Heart left ventricle (tissue), 16 donors: ENCODE measurements around the gene RPL38. TPM values are rescaled to one million over a fixed set of nuclear protein-coding genes. Genes with fewer than 3 reads are reported as not detected.

Experiments used
- ATAC-seq, 4 donors: fragments of 200-7000 bp; cut with Tn5 transposase; one replicate each; pipeline ENCODE4 v1.9.1; 2020 to 2022; ENCODE audit warnings: moderate library complexity in 4 of 4, mild to moderate bottlenecking in 3 of 4, moderate number of reproducible peaks in 1 of 4
- DNase-seq, 5 donors: peaks; one replicate each; pipeline ENCODE4 v3.0.0-alpha.2; 2020
- H3K27ac ChIP-seq, 12 donors: fragments of 200-600 bp; sonication (generic) in 4 of 12; one replicate each; pipeline versions ENCODE4 v1.5.0 to v1.8.0; 2016 to 2022; ENCODE audit warnings: mild to moderate bottlenecking in 2 of 12
- H3K27me3 ChIP-seq, 9 donors: fragments of 200-600 bp; sonication (generic) in 2 of 9; one replicate each; pipeline versions ENCODE4 v1.5.1 to v1.8.0; 2016 to 2022; ENCODE audit warnings: mild to moderate bottlenecking in 3 of 9
- H3K36me3 ChIP-seq, 9 donors: fragments of 200-600 bp; sonication (generic) in 2 of 9; one replicate each; pipeline versions ENCODE4 v1.5.0 to v1.8.0; 2018 to 2022; ENCODE audit warnings: mild to moderate bottlenecking in 2 of 9
- H3K4me1 ChIP-seq, 12 donors: fragments of 200-600 bp; sonication (generic) in 4 of 12; one replicate each; pipeline versions ENCODE4 v1.5.0 to v1.8.0; 2016 to 2022; ENCODE audit warnings: mild to moderate bottlenecking in 3 of 12
- H3K4me3 ChIP-seq, 12 donors: fragments of 200-600 bp; sonication (generic) in 4 of 12; one replicate each; pipeline versions ENCODE4 v1.5.0 to v1.8.0; 2017 to 2022; ENCODE audit warnings: mild to moderate bottlenecking in 9 of 12, moderate library complexity in 4 of 12
- H3K9me3 ChIP-seq, 12 donors: fragments of 200-600 bp; sonication (generic) in 4 of 12; one replicate each; pipeline versions ENCODE4 v1.5.0 to v1.8.0; 2016 to 2022; ENCODE audit warnings: mild to moderate bottlenecking in 1 of 12
- CTCF ChIP-seq, 12 donors: fragments of 200-600 bp; sonication (generic) in 4 of 12; IDR thresholded peaks; one replicate each; pipeline versions ENCODE4 v1.5.0 to v1.8.0; 2018 to 2022; ENCODE audit warnings: antibody characterized with exemption in 12 of 12, mild to moderate bottlenecking in 5 of 12
- POLR2A ChIP-seq, 2 donors: fragments of 450-650 bp; IDR thresholded peaks; one replicate each; pipeline ENCODE4 v1.6.1; 2017; ENCODE audit warnings: antibody characterized with exemption in 2 of 2, mild to moderate bottlenecking in 2 of 2, moderate library complexity in 2 of 2
- WGBS, 4 donors: extraction: QIAGEN DNeasy Blood & Tissue Kit in 2 of 4; methylation state at CpG; one replicate each; pipeline versions ENCODE4 v1.1.5 to v1.1.7; 2013 to 2018; 5-methylcytosine and 5-hydroxymethylcytosine counted together
- intact Hi-C, 10 donors: fragments of 100-400 bp; cut with DNase I; formaldehyde crosslinking; loops; one replicate each; pipeline versions ENCODE4 v1.11.1 to v1.14.2; 2022
- polyA plus RNA-seq, 2 donors: library from polyadenylated mRNA; stranded (reverse); fragments of 200-250 nt; gene quantifications; one replicate each; pipeline ENCODE4 v1.2.3, GENCODE V29; 2013
- total RNA-seq, 9 donors: library from RNA; depleted of rRNA in 2 of 9; stranded (reverse); fragments of >200 nt in 2 of 9; fragmentation: NEBNext Ultra II Directional in 3 of 9; extraction: Animal tissue kit (Norgen Biotek cat#: 25700) in 3 of 9; gene quantifications; one replicate each; pipeline versions ENCODE4 v1.1.0 to v1.2.4, GENCODE V29; 2016 to 2023
- donor health status: ischemic (EF 13 %, LVEDD 7.1; RV severe dilation, severe dysfunction).
- donor health status: healthy with polysubstance abuse.
- donor health status: DM: no; HTN: yes; CAD: no.
- donor health status: DM: no; HTN: no; CAD: no.
- donor health status: ischemic (EF 25% LVEDD 6.9; RV normal size, moderate dysfunction).
- donor health status: ischemic (EF 25% LVEDD 5.7; RV mildly dilated, moderate dysfunction).
- donor health status: healthy.
- donor health status: DM: yes; HTN: yes; CAD: no.
- donor health status: ischemic (EF 35%, LVEDD 5.7; RV mildly dilated, moderate dysfunction).
- donor health status: nonischemic (EF 11% LVEDD 7.7; RV severe dilation, severe dysfunction).
- donor health status: DM: yes; HTN: yes; CAD: no.
- donor health status: PGD.
- donor health status: ischemic (EF 29% LVEDD 5.4; RV normal size, mild dysfunction).
- donor health status: nonischemic (EF 23%, LVEDD 6.1; RV moderate dilation, normal function).

The RPL38 gene
- total and polyA plus RNA-seq, 11 donors: 244 to 1,830 (median 740) TPM

- H3K27ac ChIP-seq: no peak overlapping the region
- ATAC-seq (no peak), DNase-seq (no peak)
- intact Hi-C loops: no loop called here
- peaks cover 0 to 26% (median 16%) of the 10 kb centered on the region in 9 donors for H3K36me3 ChIP-seq
- TF ChIP-seq CTCF (IDR thresholded peaks at IDR 0.05) (no peak), POLR2A (IDR thresholded peaks at IDR 0.05) (no peak)
- no peaks in the 10 kb centered on the region for H3K9me3 ChIP-seq
- H3K4me1 ChIP-seq: no peaks in the 10 kb centered on the region
- H3K4me3 ChIP-seq: no peak overlapping the region
- 84 to 87% (median 86%) methylated on average over 20 to 21 of the region's 21 CpGs for WGBS, 4 donors
- H3K27me3 ChIP-seq: no peaks in the 10 kb centered on the region
Observed at GRCh38 chr17:74259667-74260524, 56.4 kb downstream of the RPL38 start.

Other genes with a start within 250 kb of the RPL38 start
- gene TTYH2, start 9.9 kb downstream of the RPL38 start, total RNA-seq: 10 to 100 TPM; 17.3 to 34.6 (median 24.6) TPM
- 10 to 100 TPM; 10.3 to 14.5 TPM for gene TTYH2, start 9.9 kb downstream of the RPL38 start, polyA plus RNA-seq
- gene DNAI2, start 70.6 kb downstream of the RPL38 start, total RNA-seq: not detected
- not detected for gene DNAI2, start 70.6 kb downstream of the RPL38 start, polyA plus RNA-seq
- gene KIF19, start 122.5 kb downstream of the RPL38 start, total RNA-seq: 1 to 10 TPM in 1 of 9 donors, under 1 TPM in 6, not detected in 2; 0.12 to 3.0 (median 0.19) TPM
- gene KIF19, start 122.5 kb downstream of the RPL38 start, polyA plus RNA-seq: under 1 TPM; 0.18 to 0.46 TPM
- not detected for gene BTBD17, start 158.2 kb downstream of the RPL38 start, total RNA-seq
- gene BTBD17, start 158.2 kb downstream of the RPL38 start, polyA plus RNA-seq: not detected
- not detected for gene GPR142, start 163.8 kb downstream of the RPL38 start, total RNA-seq
- gene GPR142, start 163.8 kb downstream of the RPL38 start, polyA plus RNA-seq: not detected
- 10 to 100 TPM; 22.2 to 59.9 (median 39.2) TPM for gene GPRC5C, start 228.4 kb downstream of the RPL38 start, total RNA-seq
- 10 to 100 TPM; 28.5 to 35.3 TPM for gene GPRC5C, start 228.4 kb downstream of the RPL38 start, polyA plus RNA-seq